ENCODE results near the gene HSD3B7. TPM values are rescaled to one million over a fixed set of nuclear protein-coding genes. Genes with fewer than 3 reads are reported as not detected.

Gene HSD3B7
- total RNA-seq, 1 experiment from 2014 or later = 16.0 TPM

- DNase-seq (ENCODE audit: extremely low read depth, low read depth) = no peak
Observed at GRCh38 chr16:30982548-30983288, 2.3 kb upstream of the HSD3B7 start.

- DNase-seq (ENCODE audit: extremely low read depth, low read depth) = no peak
Observed at GRCh38 chr16:30983289-30983889, 1.6 kb upstream of the HSD3B7 start.

DNA sequence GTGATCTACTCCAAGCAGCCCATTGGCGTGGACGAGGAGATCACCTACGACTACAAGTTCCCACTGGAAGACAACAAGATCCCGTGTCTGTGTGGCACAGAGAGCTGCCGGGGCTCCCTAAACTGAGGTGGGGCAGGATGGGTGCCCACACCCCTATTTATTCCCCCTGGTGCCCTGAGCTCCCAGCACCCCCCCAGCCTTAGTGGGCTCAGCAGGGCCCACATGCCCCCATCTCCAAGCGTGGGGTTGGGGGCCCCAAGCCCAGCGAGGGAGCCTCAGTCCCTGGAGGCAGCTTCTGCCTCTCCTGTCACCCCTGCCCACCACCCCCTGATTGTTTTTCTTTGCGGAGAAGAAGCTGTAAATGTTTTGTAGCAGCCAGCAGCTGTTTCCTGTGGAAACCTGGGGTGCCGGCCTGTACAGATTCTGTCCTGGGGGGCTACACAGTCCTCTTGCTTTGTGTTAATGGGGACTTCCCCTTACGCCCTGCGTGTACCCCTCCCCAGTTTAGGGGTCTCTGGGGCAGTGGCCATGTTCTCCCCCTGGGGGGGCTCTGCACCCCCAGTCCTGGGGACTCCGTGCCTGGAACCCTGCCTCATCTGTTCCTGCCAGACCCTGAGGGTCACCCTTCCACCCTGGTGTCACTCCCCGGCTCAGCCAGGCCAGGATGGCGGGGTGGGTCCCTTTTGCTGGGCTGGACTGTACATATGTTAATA, 953 bp upstream of the HSD3B7 start:
- no peak for DNase-seq (ENCODE audit: extremely low read depth, low read depth)

DNA sequence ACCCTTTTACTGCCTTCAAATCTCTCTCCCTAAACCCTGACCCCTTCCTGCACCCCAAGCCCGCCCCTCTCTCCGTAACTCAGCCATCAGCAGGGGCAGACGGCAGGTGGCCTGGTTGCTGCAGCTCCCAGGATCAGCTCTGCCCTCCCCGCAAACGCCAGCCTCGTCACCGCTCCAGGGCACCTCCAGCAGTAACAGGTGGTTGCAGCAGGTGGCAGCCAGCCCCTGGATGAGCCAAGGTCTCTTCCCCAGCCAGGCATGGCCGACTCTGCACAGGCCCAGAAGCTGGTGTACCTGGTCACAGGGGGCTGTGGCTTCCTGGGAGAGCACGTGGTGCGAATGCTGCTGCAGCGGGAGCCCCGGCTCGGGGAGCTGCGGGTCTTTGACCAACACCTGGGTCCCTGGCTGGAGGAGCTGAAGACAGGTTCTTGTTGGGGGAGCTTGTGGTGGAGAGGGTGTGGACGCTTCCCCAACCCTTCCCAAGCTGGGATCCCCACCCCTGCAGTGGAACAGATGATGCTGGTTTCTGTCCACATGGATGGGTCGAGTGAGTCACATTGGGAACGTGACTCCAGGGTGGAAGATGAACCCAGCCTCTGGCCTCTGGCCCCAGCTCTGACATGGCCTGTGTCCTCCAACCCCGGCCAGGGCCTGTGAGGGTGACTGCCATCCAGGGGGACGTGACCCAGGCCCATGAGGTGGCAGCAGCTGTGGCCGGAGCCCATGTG, 558 bp downstream of the HSD3B7 start:
- DNase-seq (ENCODE audit: extremely low read depth, low read depth) = peak; percentile 26

DNA sequence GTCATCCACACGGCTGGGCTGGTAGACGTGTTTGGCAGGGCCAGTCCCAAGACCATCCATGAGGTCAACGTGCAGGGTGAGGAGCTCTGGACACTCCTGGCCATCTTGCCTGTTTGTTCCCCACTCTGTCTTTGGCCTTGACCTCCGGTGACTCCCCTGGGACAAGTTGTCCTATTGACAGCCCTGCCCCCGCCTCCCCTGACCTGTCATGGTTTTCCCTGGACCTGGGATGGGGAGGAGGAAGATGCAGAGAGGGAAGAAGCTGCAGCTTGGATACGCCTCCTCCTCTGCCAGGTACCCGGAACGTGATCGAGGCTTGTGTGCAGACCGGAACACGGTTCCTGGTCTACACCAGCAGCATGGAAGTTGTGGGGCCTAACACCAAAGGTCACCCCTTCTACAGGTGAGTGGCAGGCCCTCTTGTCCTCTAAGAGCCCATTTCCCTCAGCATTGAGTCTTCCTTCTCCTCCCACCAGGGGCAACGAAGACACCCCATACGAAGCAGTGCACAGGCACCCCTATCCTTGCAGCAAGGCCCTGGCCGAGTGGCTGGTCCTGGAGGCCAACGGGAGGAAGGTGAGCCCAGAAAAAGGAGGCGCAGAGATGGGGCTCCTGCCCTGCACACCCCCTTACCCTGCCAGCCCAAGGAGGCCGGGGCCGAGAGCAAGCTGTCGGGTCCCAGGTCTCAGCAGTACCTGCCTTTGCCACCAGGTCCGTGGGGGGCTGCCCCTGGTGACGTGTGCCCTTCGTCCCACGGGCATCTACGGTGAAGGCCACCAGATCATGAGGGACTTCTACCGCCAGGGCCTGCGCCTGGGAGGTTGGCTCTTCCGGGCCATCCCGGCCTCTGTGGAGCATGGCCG, 1.4 kb downstream of the HSD3B7 start:
- DNase-seq (ENCODE audit: extremely low read depth, low read depth) = no peak

DNA sequence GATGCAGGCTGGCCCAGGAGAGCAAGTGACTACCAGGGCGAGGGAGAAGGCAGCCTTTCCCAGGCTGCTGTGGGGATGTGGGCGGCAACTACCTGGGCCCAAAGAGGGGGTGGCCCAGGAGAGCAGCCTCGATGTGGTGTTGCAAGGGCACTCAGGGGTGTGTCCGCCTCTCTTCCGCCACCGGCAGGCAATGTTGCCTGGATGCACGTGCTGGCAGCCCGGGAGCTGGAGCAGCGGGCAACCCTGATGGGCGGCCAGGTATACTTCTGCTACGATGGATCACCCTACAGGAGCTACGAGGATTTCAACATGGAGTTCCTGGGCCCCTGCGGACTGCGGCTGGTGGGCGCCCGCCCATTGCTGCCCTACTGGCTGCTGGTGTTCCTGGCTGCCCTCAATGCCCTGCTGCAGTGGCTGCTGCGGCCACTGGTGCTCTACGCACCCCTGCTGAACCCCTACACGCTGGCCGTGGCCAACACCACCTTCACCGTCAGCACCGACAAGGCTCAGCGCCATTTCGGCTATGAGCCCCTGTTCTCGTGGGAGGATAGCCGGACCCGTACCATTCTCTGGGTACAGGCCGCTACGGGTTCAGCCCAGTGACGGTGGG, 2.7 kb downstream of the HSD3B7 start:
- DNase-seq (ENCODE audit: extremely low read depth, low read depth) = no peak

GRCh38 chr16:30989469-30990047, 4.6 kb downstream of the HSD3B7 start:
- DNase-seq (ENCODE audit: extremely low read depth, low read depth) = no peak

DNA sequence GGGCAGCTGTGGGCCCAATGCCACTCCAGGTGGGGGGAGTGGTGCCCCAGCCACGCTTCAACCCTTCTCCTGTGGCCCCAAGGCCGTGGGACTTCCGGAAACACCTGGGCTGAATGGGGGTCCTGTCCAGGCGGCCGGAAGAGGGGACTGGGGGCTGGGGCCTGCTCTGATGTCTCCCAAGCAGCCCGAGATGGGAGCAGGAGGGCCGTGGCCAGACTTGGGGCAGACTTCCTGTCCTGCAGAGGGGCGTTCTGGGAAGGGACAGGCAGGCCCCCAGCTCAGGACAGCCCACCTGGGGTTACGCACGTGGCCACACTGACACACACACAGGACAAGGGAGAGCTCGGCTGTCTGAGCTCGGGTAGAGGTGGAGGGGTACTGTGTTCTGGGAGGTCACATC, 5.1 kb downstream of the HSD3B7 start:
- no peak for DNase-seq (ENCODE audit: extremely low read depth, low read depth)

DNA sequence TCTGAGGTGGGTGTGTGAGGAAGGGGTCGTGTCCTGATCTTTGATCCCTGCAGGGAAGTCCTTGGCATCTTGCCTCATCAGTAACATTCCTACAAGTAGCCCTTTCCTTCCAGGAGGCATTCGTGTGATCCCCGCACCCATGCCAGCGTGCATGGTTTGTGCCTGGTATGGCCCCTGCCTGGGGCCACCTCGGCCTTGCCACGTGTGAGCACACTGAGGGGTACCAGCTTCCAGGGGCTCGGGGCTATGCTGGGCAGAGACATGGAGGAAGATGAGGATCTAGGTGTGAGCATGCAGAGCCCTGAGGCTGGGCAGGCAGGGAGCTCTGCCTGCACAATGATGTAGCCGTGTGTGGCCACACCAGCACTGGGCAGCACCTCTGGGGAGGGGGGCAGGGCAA, 6.0 kb downstream of the HSD3B7 start:
- DNase-seq (ENCODE audit: extremely low read depth, low read depth) = no peak

DNA sequence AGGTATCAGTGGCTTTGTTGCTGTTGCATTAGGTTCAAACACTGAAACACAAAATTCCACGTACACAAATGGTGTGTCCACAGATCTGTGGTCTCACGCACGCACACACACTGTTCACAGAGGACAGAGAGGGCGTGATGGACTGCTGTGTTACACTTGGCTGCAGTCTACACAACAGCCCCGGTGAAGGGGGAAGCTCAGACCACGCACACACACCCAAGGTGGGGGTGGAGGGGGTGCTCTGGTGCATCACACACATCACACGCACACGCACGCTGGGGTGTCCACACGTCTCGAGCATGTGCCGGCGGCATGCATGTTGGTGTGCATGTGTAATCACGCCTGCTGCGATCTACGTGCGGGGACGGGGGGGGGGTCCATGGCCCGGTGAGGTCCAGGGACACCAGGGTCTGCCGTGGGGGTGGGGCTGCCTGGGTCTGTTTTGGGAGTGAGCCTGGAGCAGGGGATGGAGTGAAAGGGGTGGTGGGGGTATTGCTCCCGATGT, 7.3 kb downstream of the HSD3B7 start:
- DNase-seq (ENCODE audit: extremely low read depth, low read depth) = no peak

GRCh38 chr16:30992931-30993816, 8.2 kb downstream of the HSD3B7 start:
- DNase-seq (ENCODE audit: extremely low read depth, low read depth) = no peak

GRCh38 chr16:30995927-30996323, 10.9 kb downstream of the HSD3B7 start:
- no peak for DNase-seq (ENCODE audit: extremely low read depth, low read depth)

- DNase-seq (ENCODE audit: extremely low read depth, low read depth) = no peak
Observed at GRCh38 chr16:30996324-30996984, 11.4 kb downstream of the HSD3B7 start.

DNA sequence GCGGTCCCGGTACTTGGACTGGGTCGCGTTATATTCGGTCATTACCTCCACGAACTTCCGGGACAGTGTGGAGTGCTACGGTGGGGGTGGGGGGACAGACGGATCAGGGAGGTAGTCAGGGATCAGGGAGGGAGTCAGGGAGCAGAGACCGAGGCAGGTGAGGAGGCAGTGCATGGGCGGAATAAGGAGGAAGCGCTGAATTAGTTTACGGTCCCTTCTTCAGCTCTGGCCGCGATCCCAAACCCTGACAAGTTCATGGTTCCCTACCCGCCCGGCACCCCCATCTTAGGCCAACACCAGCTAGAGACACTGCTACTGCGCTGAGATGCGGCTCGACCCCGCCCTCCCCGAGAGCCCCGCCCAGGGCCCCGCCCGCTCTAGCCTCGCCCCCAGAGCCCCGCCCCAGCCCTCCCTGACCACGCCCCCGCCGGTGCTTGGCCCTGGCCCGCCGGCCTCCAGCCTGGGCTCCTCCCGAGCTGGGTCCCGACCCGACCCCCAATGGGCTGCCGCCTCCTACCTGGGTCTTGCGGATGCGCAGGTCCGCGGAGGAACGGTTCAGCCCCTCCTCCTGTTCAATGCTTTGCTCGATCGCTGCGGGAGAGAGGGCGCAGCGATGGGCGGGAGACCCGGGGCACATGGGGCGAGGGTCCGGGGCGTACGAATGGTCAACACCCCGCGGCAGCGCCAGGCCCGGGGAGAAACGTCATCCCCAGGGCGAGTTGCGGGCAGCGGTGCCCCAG, 12.1 kb downstream of the HSD3B7 start:
- DNase-seq (ENCODE audit: extremely low read depth, low read depth) = peak; percentile 71

GRCh38 chr16:30997725-30998711, 13.0 kb downstream of the HSD3B7 start:
- DNase-seq (ENCODE audit: extremely low read depth, low read depth) = no peak

All from NCI-H460 (cell line).